GM18867 (cell line): ENCODE results near the gene CRACR2B.

Source experiments
- ATAC-seq: cut with Tn5 transposase; IDR thresholded peaks from one replicate; pipeline ENCODE4 v1.9.1; 2021; ENCODE audit warnings: mild to moderate bottlenecking, moderate library complexity; ENCODE audit not compliant: unreplicated experiment

The CRACR2B gene

DNA sequence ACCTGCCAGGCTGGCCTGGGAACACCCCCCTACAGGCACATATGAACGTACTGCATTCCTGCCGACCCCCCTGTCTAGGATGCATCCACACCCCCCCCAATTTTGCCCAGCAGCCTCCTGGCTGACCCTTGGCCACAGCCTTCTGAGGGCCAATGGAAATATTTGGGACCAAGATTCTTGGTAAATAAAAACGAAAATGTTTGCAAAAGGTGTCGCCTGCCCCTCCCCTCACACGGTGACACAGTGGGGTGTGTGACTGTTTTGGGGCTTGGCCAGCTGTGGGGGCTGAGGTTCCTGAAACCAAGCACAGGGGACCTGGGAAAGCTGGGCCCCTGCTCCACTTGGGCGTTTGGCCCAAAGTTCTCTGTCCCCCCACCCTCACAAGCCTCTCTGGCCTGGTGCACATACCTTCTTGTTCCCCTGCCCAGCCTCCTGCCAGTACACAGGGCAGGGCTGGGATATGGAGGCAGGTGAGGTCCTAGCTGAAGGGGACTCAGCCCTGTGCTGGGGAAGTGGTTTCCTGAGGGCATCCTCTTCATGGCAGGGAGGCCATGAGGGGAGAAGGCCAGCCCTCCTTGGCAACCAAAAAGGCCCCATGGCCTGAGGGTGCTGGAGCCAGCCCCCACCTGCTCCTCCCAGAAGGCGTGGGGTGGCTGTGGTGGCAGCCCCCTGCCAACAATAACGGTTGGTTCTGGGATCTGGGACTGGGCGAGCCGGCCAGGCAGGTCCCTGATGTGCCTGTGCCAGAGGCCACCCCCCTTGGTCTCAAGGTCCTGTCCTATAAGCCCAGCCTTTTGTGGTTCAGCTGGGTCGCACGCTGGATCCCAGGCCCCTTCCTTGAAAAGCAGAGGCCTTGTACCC, 2.1 kb upstream of the CRACR2B start:
- ATAC-seq = no peak

DNA sequence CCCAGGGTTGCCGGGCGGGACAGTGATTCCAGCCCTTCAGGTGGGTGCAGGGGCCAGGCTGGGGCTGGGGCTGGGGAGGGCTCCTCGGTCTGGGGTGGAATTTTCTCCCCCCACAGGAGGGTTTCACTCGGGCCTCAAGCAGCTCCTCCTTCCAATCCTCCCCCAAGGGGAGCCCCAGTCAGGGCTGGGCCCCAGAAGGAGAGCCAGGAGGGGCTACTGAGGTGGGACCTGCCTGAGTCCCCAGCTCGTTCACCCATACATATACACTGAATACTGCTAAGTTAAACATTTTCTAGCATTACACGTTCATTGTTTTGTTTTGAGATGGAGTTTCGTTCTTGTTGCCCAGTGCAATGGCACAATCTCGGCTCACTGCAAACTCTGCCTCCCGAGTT, 1.5 kb upstream of the CRACR2B start:
- no peak for ATAC-seq

DNA sequence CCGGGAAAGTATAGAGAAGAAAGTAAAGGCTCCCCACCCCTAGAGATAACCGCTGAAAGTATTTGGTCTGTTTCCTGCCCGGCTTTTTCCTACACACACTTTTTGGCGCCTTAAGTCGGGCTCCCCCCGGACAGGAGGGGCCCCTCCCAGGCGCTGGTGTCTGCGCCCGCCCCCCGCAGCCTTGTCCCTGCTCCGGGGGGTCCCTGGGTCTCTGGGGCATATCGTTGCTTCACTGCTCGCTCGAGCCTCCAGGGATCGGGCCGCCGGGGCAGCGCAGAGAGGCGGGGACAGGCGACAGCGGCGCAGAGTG, 928 bp upstream of the CRACR2B start:
- no peak for ATAC-seq

DNA sequence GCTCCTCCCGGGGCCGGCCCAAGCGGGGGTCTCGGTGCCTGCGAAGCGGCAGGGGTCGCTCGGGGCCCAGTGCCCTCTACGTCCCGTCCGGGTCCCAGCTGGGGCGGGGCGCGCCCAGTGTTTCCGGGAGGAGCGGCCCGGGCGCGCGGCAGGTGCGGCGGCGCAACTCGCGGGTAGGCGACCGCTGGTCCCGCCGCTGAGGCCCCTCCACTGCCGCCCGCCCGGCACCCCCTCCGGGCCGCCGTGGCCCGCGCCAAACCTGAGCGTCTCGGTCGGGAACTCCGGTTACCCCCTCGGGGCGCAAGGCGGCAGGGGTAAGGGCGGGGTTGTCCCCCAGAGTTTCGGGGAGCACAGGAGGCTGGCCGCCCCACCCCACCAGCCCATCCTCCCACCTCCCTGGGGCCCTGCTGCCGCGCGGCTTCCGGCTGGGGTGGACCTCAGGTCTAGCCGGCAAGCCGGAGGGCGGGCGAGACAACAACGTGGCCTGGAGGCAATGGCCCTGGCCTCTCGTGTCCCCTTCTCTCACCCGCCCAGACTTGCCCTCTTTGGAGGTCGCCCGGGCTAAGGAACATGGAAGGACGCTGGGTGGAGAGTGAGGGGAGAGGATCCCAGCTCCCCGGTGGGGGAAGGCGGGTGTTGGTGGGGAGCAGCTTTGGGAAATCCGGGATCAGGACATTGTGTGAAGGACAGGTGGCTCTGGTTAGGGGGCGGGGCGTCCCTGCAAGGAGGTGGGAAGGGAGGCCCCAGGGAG, 398 bp upstream of the CRACR2B start:
- peak; percentile 40 for ATAC-seq

DNA sequence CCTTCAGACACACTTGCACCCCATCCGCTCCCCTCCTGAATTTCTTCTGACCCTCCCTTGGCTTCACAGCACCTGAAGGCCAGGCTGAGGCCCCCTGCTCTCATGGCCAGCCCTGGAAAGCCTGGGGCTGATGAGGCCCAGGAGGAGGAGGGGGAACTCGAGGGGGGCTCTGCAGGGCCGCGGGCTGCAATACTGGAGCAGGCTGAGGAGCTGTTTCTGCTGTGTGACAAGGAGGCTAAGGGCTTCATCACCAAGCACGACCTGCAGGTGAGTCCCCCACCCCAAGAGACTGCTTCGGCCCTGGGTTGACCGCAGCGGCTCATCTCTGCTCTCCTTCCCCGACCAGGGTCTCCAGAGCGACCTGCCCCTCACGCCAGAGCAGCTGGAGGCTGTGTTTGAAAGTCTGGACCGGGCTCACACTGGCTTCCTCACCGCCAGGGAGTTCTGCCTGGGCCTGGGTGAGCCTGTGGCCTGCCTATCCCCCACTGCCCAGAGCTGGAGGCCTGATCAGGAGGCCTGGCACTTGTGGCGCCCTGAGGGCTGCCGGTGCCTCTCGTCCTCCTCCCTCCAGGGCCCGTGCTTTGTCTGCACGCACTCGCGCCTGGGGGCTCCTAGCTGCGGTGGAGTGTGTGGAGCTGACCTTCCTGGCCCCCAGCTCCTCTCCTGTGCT, 922 bp downstream of the CRACR2B start:
- no peak for ATAC-seq

DNA sequence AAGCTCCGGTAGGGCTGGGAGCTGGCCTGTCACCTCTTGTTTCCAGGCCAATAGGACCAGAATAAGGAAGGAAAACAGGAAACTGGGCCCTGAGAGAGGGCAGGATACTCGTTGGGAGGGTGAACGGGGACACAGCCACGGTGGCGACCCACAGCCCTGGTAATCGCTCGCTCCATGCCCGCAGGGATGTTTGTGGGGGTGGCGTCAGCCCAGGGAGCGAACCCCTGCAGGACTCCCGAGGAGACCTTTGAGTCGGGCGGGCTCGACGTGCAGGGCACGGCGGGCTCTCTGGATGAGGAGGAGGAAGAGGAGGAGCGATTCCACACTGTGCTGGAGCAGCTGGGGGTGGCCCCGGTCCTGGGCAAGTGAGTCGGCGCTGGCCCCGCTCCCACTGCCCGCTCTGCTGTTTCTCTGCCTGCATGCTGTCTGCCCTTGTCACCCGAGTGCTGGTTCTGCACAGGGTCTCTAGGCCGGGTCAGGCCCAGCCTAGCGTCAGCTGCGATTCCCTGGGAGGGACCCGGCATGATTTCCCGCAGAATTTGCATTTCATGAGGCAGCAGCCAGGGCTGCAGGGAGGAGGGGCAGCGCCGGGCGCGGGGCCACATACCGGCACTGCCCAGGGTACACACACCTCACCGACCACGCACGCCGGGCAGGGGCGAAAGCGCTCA, 1.6 kb downstream of the CRACR2B start:
- ATAC-seq = no peak

DNA sequence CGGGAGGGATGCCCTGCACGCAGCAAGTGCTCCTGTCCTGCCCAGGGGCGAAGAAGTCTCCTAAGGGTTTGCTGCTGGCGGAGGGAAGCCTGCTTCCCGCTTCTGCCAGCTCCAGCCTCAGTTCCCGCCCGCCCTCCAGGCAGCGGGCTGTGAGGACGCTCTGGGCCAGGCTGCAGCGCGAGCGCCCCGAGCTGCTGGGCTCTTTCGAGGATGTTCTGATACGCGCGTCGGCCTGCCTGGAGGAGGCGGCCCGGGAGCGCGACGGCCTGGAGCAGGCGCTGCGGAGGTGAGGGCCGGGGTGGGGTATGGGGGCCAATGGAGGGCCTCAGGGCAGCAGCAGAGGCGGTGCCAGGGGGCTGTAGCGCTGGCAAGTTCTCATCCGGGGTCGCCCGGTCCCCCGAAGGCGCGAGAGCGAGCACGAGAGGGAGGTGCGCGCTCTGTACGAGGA, 2.2 kb downstream of the CRACR2B start:
- no peak for ATAC-seq

DNA sequence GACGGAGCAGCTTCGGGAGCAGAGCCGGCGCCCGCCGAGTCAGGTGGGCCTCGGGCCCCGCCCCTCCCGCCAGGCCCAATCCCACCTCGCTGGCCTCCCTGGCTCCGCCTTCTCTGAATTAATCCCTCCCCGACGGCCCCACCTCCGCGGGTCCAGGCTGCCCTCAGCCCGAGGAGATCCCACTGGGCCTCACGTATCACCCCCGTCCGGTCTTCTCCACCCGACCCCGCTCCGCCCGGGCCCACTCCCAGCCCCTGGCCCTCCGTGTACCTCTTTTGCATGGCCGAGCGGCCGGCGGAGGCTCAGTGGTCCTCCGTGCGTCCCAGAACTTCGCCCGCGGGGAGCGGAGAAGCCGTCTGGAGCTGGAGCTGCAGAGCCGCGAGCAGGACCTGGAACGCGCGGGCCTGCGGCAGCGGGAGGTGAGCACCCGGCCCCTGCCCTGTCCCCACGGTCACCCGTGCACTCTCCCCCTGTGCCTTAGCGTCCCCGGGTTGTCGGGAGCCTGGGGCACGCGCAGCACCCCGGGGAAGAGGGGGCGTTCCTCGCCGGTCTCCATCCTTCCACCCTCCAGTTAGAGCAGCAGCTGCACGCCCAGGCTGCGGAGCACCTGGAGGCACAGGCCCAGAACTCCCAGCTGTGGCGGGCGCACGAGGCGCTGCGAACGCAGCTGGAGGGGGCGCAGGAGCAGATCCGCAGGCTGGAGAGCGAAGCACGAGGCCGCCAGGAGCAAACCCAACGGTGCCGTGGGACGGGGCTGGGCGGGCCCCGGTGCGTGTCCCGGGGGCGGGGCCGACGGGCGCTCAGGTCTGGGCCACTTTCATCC, 2.8 kb downstream of the CRACR2B start:
- peak; percentile 32 for ATAC-seq

DNA sequence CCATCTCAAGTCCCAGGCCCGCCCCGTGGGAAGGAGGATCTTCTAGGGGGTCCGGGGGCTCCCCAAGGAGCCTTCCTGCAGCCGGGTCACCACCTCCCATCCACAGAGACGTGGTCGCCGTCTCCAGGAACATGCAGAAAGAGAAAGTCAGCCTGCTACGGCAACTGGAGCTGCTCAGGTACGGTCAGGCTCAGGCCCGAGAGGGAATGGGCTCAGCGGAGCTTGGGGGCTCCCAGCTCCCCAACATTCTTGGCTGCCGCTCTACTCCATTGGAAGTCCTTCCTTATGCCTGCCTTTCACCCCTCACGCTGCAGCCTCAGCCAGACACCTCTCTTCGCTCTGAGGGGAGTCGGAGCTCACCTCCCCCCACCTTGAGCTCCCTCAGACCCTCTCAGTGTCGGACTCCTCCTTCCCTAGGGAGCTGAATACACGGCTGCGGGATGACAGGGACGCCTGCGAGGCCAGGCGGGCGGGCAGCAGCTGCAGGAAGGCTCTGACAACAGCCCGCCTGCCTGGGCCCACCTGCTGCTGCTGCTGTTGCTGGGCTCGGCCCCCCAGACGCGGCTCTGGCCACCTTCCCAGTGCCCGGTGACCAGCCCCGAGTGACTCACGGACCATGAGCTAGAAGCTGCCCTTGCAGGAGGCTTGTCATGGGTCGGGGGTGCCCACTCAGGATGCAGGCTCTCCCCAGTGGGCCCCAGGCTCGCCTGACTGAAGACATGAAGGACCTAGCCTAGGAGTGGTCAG, 3.6 kb downstream of the CRACR2B start:
- ATAC-seq = no peak

DNA sequence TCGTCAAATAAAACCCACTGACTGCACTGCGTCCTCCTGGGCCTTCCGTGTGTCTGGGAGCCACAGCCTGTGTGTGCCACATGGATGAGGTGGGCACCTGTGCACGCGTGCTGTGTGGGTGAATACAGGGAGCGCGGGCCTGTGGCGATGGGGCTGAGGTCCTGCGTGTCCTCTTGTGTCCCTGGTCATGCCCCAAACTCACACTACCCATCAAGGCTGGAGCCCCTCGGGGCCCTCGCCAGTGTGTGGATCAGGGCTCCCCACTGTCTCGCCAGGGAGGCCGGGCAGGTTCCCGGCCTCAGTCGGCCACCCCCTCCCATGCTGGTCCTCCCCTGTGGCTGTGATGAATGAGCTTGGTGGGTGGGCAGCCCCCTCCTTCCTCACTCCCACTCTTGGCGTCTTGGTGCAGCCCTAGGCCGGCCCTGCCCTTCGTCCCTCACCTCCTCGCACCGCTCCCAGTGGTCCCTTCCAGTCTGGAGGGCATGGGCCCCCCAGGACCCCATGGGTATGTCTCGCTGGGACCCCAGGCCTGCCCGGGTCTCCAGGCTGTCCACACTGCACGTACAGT, 4.3 kb downstream of the CRACR2B start:
- no peak for ATAC-seq

DNA sequence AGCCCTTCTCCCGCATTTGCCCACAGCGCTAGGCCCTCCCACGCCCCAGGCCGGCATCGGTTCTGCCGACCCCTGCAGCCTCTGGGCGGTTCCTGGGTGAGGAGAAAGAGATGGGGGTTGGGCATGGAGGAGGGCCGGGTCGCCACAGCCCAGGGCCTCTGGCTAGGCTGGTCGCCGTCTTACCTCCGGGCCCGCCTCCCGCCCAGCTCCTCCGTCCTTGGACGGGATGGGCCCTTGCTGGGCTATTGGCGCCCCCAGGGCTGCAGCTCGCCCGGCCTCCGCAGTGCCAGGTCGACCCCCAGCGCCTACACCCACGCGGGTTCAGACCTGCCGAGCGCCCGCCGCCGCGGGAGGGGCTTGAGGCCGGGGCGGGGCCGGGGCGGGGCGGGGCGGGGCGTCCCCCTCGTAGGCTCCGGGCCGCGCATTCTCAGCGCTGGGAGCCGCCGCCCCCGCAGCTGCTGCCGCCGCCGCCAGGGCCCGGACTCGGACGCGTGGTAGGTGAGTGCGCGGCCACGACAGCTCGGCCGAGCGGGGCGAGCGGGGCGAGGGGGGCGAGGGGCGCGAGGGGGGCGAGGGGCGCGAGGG, 4.9 kb downstream of the CRACR2B start, which contains the start of gene CD151:
Gene CD151 (plus strand): TSS at position 424 of the 585 bp plus-strand sequence. CDS start 3,118 bp downstream, outside the sequence.
- peak; percentile 47 for ATAC-seq

DNA sequence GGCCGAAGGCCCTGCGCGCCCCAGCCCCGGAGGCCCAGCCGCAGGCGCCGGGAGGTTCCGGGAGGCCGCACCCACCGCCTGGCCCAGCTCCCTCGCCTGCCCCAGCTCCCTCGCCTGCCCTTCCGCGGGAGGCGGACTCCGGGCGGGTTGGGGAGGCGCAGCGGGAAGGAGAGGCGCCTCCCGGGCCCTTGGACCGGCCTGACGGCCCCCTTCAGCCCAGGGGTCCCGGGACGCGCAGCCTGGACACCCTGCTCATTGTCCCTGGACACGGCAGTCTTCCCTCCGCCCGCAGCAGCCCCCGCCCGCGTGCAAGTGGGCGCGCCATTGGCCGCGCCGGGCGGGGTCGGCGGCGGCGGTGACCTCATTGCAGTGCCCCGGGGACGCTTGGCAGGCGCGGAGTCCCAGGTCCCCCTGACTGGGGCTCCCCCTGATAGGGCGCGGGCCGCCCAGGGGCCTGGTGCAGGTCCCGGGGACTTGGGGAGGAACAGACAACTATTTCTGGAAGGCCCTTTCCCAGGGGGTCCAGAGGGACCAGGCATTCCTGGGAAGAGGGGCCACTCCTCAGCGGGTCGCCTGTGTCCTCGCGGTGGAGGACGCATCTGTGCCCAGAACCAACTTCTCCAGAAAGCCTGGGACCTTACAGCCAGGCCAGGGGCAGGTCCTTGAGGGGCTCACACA, 5.5 kb downstream of the CRACR2B start:
- ATAC-seq = no peak

DNA sequence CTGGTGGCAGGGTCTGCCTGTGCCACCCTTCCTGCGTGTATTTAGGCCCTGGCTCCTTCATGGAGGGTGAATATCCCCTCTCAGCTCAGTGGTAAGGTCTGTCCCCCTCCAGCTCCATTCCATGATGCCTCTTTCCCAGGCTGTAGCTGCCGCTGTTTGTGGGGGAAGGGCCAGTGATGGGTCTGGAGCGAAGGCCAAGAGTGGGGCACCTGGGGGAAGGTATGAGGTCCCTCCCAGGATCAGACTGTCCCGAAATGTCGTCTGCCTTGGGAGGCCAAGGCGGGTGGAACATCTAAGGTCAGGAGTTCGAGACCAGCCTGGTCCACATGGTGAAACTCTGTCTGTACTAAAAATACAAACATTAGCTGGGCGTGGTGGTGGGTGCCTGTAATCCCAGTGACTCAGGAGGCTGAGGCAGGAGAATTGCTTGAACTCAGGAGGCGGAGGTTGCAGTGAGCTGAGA, 6.2 kb downstream of the CRACR2B start:
- ATAC-seq = no peak

DNA sequence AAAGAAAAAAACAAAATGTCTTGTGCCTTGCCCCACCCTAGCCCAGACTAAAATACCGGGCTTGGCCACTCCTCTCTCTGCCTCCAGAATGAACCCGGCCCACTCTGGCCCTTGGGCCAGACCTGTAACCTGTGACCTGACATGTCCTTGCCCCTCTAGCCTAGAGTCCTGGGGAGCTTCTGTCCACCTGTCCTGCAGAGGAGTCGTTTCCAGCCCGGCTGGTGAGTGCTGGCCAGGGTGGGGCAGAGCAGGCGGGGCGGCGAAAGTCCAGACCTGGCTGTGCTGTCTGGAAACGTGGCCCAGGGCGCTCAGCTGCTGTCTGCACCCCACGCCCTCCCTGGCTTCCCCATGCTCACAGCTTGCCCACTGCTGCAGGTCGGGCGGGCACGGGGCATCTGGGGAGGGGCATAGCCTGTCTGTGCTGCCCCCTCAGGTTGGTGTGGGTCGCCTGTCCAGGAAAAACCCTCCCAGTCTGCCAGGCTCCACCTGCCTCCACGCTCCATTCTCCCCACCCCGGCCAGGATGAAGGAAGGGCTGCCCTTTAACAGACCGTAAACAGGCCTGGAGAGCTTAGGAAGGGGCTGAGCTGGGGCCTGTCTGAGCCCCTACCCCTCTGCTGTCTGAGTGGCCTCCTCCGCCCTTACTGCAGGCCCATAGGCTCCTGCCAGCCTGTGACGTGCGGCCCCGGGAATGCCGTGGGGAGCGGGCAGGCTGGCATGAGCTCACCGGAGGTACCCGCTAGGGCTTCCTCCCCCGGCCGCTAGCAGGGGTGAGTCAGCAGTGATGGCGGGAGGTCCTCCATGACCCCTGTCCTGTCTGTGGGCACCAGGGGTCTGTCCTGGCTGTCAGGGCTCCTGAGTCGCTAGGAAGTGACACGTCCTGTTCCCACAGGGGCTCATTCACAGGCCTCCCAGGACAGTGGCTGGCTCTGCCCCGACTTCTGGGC, 6.9 kb downstream of the CRACR2B start:
- ATAC-seq = no peak

DNA sequence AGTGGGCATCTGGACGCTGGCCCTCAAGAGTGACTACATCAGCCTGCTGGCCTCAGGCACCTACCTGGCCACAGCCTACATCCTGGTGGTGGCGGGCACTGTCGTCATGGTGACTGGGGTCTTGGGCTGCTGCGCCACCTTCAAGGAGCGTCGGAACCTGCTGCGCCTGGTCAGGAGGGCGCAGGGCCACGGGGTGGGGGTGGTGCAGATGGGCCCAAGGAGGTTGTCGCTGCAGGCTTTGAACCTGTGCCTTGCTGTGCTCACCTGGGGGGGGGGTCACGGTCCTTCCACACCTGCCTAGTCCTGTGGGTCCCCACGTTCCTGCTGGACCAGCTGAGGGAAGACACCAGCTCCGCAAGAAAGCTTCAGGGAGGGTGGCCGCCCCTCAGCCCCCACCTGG, 8.6 kb downstream of the CRACR2B start:
- no peak for ATAC-seq

DNA sequence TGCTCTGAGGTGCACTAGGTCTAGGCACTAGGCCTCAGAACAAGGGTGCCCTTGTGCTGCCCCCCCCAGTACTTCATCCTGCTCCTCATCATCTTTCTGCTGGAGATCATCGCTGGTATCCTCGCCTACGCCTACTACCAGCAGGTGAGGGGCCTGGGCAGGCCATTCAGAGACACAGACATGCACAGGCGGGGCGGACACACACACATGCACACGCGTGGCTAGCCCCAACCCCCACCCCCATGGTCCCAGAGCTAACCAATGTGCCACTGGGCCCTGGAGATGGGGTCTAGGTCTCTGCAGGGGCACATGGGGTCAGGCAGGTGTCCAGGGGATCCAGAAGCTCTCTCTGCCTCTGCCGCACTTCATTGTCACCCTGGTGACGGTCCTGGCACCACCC, 9.0 kb downstream of the CRACR2B start:
- no peak for ATAC-seq
